A549 (cell line): ENCODE data around the gene NR1H2. TPM values are rescaled to one million over a fixed set of nuclear protein-coding genes. Genes with fewer than 3 reads are reported as not detected.

Experiments used
- ATAC-seq, 2 experiments: fragments of 200-7000 bp in 1 of 2; fragments of >200 bp in 1 of 2; cut with Nextera tagmentation in 1 of 2; cut with Tn5 transposase in 1 of 2; 3 replicates each; pipeline versions ENCODE4 v1.8.0 to v1.9.1; 2018 to 2020; ENCODE audit warnings: mild to moderate bottlenecking in 1 of 2, moderate library complexity in 1 of 2
- CTCF ChIA-PET: fragments of 300-600 bp; sonication (Branson Sonifier 250); formaldehyde crosslinking; extraction: SDS; loops from one replicate; lab custom pipeline; 2021; ENCODE audit warnings: antibody characterized with exemption, inconsistent platforms; lab: Yijun Ruan, JAX
- POLR2A ChIA-PET: fragments of 350-600 bp; formaldehyde crosslinking; extraction: SDS; loops from one replicate; lab custom pipeline; 2021; ENCODE audit warnings: antibody characterized with exemption, inconsistent platforms; lab: Yijun Ruan, JAX
- DNase-seq, 2 experiments: peaks; one replicate each; pipeline versions ENCODE4 v3.0.0 to v3.0.0-alpha.2; 2011 to 2016; ENCODE audit warnings: low read depth in 1 of 2, low spot score in 1 of 2
- FAIRE-seq: peaks from 2 replicates; lab custom pipeline; 2011; peaks lifted over from hg19 to GRCh38; lab: Jason Lieb, UNC
- H3K27ac ChIP-seq, 2 experiments: fragments of >200 bp; sonication (Bioruptor Twin); formaldehyde crosslinking; 3 replicates each; pipeline ENCODE4 v1.5.1; 2016 to 2017
- H3K4me1 ChIP-seq: fragments of >200 bp; sonication (Bioruptor Twin); formaldehyde crosslinking; 3 replicates; pipeline ENCODE4 v1.6.1; 2016
- H3K4me2 ChIP-seq: fragments of >200 bp; sonication (Bioruptor Twin); formaldehyde crosslinking; 3 replicates; pipeline ENCODE4 v1.6.1; 2016
- H3K4me3 ChIP-seq: fragments of >200 bp; sonication (Bioruptor Twin); formaldehyde crosslinking; 3 replicates; pipeline ENCODE4 v1.5.1; 2016
- H3K9me3 ChIP-seq: fragments of >200 bp; sonication (Bioruptor Twin); formaldehyde crosslinking; 3 replicates; pipeline ENCODE4 v1.6.1; 2016
- BHLHE40 ChIP-seq: IDR thresholded peaks from 2 replicates; pipeline ENCODE4 v1.6.1; 2012; ENCODE audit warnings: low read depth, low read length, inconsistent platforms
- CTCF ChIP-seq: fragments of >200 bp; sonication (Bioruptor Twin); formaldehyde crosslinking; IDR thresholded peaks from 3 replicates; pipeline ENCODE4 v1.5.1; 2016
- EHF ChIP-seq: fragments of 250-450 bp; sonication (Bioruptor Pico); IDR thresholded peaks from 2 replicates; pipeline ENCODE4 v1.5.0; 2020; ENCODE audit warnings: mild to moderate bottlenecking
- EHMT2 ChIP-seq: fragments of 200-600 bp; sonication (generic); IDR thresholded peaks from 2 replicates; pipeline ENCODE4 v1.6.1; 2016; ENCODE audit warnings: antibody characterized with exemption, low read depth, mild to moderate bottlenecking, moderate library complexity
- FOSB ChIP-seq: fragments of 250-450 bp; sonication (Bioruptor Pico); IDR thresholded peaks from 2 replicates; pipeline ENCODE4 v1.5.0; 2020; ENCODE audit warnings: mild to moderate bottlenecking, moderate library complexity
- FOXS1 ChIP-seq: fragments of 250-450 bp; sonication (Bioruptor Pico); IDR thresholded peaks from 2 replicates; pipeline ENCODE4 v1.5.0; 2020; ENCODE audit warnings: mild to moderate bottlenecking, moderate library complexity
- HOXA7 ChIP-seq: fragments of 250-450 bp; sonication (Bioruptor Pico); IDR thresholded peaks from 2 replicates; pipeline ENCODE4 v1.5.0; 2020; ENCODE audit warnings: mild to moderate bottlenecking, moderate library complexity
- HOXB13 ChIP-seq: fragments of 250-450 bp; sonication (Bioruptor Pico); IDR thresholded peaks from 2 replicates; pipeline ENCODE4 v1.5.0; 2020; ENCODE audit warnings: low read depth, mild to moderate bottlenecking, moderate library complexity
- JUN ChIP-seq, 2 experiments: fragments of >200 bp; sonication (Bioruptor Twin); formaldehyde crosslinking; IDR thresholded peaks; 2 replicates in 1 of 2; 3 replicates in 1 of 2; pipeline ENCODE4 v1.6.1; 2016 to 2017
- JUNB ChIP-seq: fragments of >200 bp; sonication (Bioruptor Twin); formaldehyde crosslinking; IDR thresholded peaks from 2 replicates; pipeline ENCODE4 v1.6.1; 2016
- MAFK ChIP-seq: fragments of 450-650 bp; IDR thresholded peaks from 2 replicates; pipeline ENCODE4 v1.6.1; 2014; ENCODE audit not compliant: partially characterized antibody
- PBX3 ChIP-seq: IDR thresholded peaks from 2 replicates; pipeline ENCODE4 v1.6.1; 2012
- RAD21 ChIP-seq, 2 experiments: fragments of >200 bp in 1 of 2; sonication (Bioruptor Twin) in 1 of 2; formaldehyde crosslinking in 1 of 2; IDR thresholded peaks in 1 of 2; conservative IDR thresholded peaks in 1 of 2; 2 replicates in 1 of 2; 3 replicates in 1 of 2; pipeline ENCODE4 v1.6.1; 2012 to 2018; ENCODE audit warnings: inconsistent platforms in 1 of 2
- RARB ChIP-seq: fragments of 250-450 bp; sonication (Bioruptor Pico); IDR thresholded peaks from 2 replicates; pipeline ENCODE4 v1.8.0; 2021; ENCODE audit warnings: mild to moderate bottlenecking, moderate library complexity
- SMC3 ChIP-seq: fragments of >200 bp; sonication (Bioruptor Twin); formaldehyde crosslinking; IDR thresholded peaks from 3 replicates; pipeline ENCODE4 v1.6.1; 2018; ENCODE audit warnings: inconsistent platforms
- TFCP2L1 ChIP-seq: fragments of 250-450 bp; sonication (Bioruptor Pico); IDR thresholded peaks from 2 replicates; pipeline ENCODE4 v1.5.0; 2021; ENCODE audit warnings: mild to moderate bottlenecking
- USF2 ChIP-seq: fragments of 450-650 bp; IDR thresholded peaks from 2 replicates; pipeline ENCODE4 v1.6.1; 2014; ENCODE audit warnings: antibody characterized with exemption
- WGBS: methylation state at CpG from one replicate; pipeline ENCODE4 v1.1.6; 2017; ENCODE audit errors: missing lambda C conversion rate; 5-methylcytosine and 5-hydroxymethylcytosine counted together
- polyA plus RNA-seq, 4 experiments: library from polyadenylated mRNA; depleted of rRNA in 3 of 4; stranded (reverse); fragments of >200 nt; fragmentation: RNase III in 1 of 4; extraction: RNeasy Plus Mini Kit Qiagen cat#74134 plus additional on column Dnase treatment in 1 of 4; gene quantifications; 2 replicates in 3 of 4; 3 replicates in 1 of 4; pipeline ENCODE4 v1.2.3, GENCODE V29; 2011 to 2017

The NR1H2 gene
- polyA plus RNA-seq, 2 of the 4 experiments (the other 2 are of a cell fraction) = 39.3 to 67.0 TPM

- TF ChIP-seq HOXA7 (CRISPR knock-in tag) (peak; percentile 95), EHMT2 (no peak), RARB (CRISPR knock-in tag) (peak; percentile 25; the same call in 1 of the 2 replicates), HOXB13 (CRISPR knock-in tag) (no peak), BHLHE40 (peak; percentile 91), FOXS1 (CRISPR knock-in tag) (no peak), CTCF (no peak), RAD21 (conservative IDR thresholded peaks at IDR 0.05 in 1 of 2, IDR thresholded peaks at IDR 0.05 in 1 of 2) (no peak), JUN (IDR thresholded peaks at IDR 0.05) (peak; percentile 58 to 79; a peak in 3 of 5 replicates), USF2 (peak; percentile 62), PBX3 (peak; percentile 68), SMC3 (0 out of 3 replicates have a peak, but pooled peaks have one; percentile 12), JUNB (no peak), TFCP2L1 (peak; percentile 86), FOSB (CRISPR knock-in tag) (peak; percentile 91; the same call in 1 of the 2 replicates), MAFK (no peak)
Measured at GRCh38 chr19:50383852-50384684, 7.8 kb downstream of the NR1H2 start, which contains the start of gene POLD1 (continued).

- WGBS = 27% methylated on average over 26 of the region's 26 CpGs
- ChIA-PET CTCF (interaction anchor here (0.6 to 2.6 kb wide), 13 partner anchors 9 to 171 kb away, joined by 3 to 16 read pairs (median 4); no protein-coding TSS in a partner anchor), POLR2A (interaction anchor here (1.1 to 2.5 kb wide), 8 partner anchors 9 to 237 kb away, joined by 3 to 10 read pairs (median 5); partner anchors contain the start of genes KCNC3 and NR1H2)
Measured at GRCh38 chr19:50384685-50385535, 8.7 kb downstream of the NR1H2 start.

More at GRCh38 chr19:50384685-50385535, 8.7 kb downstream of the NR1H2 start:
- Histone ChIP-seq H3K9me3 (no peaks in the 10 kb centered on the region), H3K4me3 (peak overlapping the region; percentile 67), H3K4me1 (peaks cover 15% of the 10 kb centered on the region), H3K4me2 (peak overlapping the region; percentile 97), H3K27ac (peak overlapping the region; percentile 80 to 93)
- TF ChIP-seq EHF (CRISPR knock-in tag) (no peak), SMC3 (0 out of 3 replicates have a peak, but pooled peaks have one; percentile 1)
- no peak for FAIRE-seq
- ATAC-seq = peak in 1 of 2 experiments; percentile 3; a peak in 2 of 6 replicates
- DNase-seq = no peak
